IMR-90 (cell line): Measurements from ENCODE around the gene PPP1R13L. TPM values are rescaled to one million over a fixed set of nuclear protein-coding genes. Genes with fewer than 3 reads are reported as not detected.

Experiments used
- ATAC-seq: fragments of 200-7000 bp; cut with Tn5 transposase; 2 replicates; pipeline ENCODE4 v1.9.1; 2020; ENCODE audit warnings: low read depth, mild to moderate bottlenecking, moderate library complexity
- BruUV-seq: library from RNA; stranded (reverse); fragments of 400-500 nt; replicated peaks from 2 replicates; lab custom pipeline; 2021; lab: Mats Ljungman, UMichigan
- CTCF ChIA-PET: fragments of 300-600 bp; formaldehyde crosslinking; extraction: SDS; loops from one replicate; lab custom pipeline; 2021; ENCODE audit warnings: antibody characterized with exemption; lab: Yijun Ruan, JAX
- POLR2A ChIA-PET: fragments of 300-600 bp; sonication (Branson Sonifier 250); formaldehyde crosslinking; loops from one replicate; lab custom pipeline; 2022; ENCODE audit warnings: antibody characterized with exemption; ENCODE audit not compliant: unreplicated experiment; lab: Charles Lee
- DNase-seq: peaks from one replicate; pipeline ENCODE4 v3.0.0; 2013
- H2AFZ ChIP-seq: replicated peaks from 2 replicates; pipeline ENCODE3; 2013; ENCODE audit warnings: low read length, mild to moderate bottlenecking; ENCODE audit not compliant: poor library complexity
- H2AK5ac ChIP-seq: 2 replicates; pipeline ENCODE4 v1.6.1; 2013; ENCODE audit warnings: low read depth, low read length, inconsistent platforms
- H2AK9ac ChIP-seq: replicated peaks from 2 replicates; pipeline ENCODE3; 2013; ENCODE audit warnings: mild to moderate bottlenecking, low read depth, low read length, moderate library complexity; ENCODE audit not compliant: poor library complexity
- H2BK120ac ChIP-seq: 2 replicates; pipeline ENCODE4 v1.6.1; 2013; ENCODE audit warnings: low read depth, low read length, inconsistent platforms
- H2BK15ac ChIP-seq: 3 replicates; pipeline ENCODE4 v1.6.1; 2013; ENCODE audit warnings: low read depth, low read length, inconsistent platforms
- H2BK20ac ChIP-seq: 2 replicates; pipeline ENCODE4 v1.6.1; 2013; ENCODE audit warnings: low read depth, mild to moderate bottlenecking, inconsistent platforms, low read length, moderate library complexity
- H2BK5ac ChIP-seq: 2 replicates; pipeline ENCODE4 v1.6.1; 2013; ENCODE audit warnings: mild to moderate bottlenecking, low read depth, low read length, inconsistent platforms; ENCODE audit not compliant: poor library complexity, severe bottlenecking
- H3K14ac ChIP-seq: replicated peaks from 2 replicates; pipeline ENCODE4 v1.6.1; 2013; ENCODE audit warnings: low read depth, low read length, inconsistent platforms
- H3K18ac ChIP-seq: 2 replicates; pipeline ENCODE4 v1.6.1; 2013; ENCODE audit warnings: low read depth, low read length, control low read depth
- H3K23ac ChIP-seq: 2 replicates; pipeline ENCODE4 v1.6.1; 2013; ENCODE audit warnings: low read depth, low read length, inconsistent platforms
- H3K27ac ChIP-seq: 2 replicates; pipeline ENCODE4 v1.5.1; 2013; ENCODE audit warnings: mild to moderate bottlenecking, control low read depth, low read length; ENCODE audit not compliant: insufficient read depth
- H3K27me3 ChIP-seq: 2 replicates; pipeline ENCODE4 v1.6.1; 2013; ENCODE audit warnings: low read length; ENCODE audit not compliant: control insufficient read depth, insufficient read depth
- H3K36me3 ChIP-seq: 2 replicates; pipeline ENCODE4 v1.6.1; 2013; ENCODE audit warnings: low read length, mixed read lengths; ENCODE audit not compliant: control insufficient read depth, insufficient read depth
- H3K4ac ChIP-seq: 2 replicates; pipeline ENCODE4 v1.6.1; 2013; ENCODE audit warnings: low read depth, low read length, inconsistent platforms
- H3K4me1 ChIP-seq: 2 replicates; pipeline ENCODE4 v1.6.1; 2013; ENCODE audit warnings: low read length, mixed read lengths; ENCODE audit not compliant: control insufficient read depth, insufficient read depth
- H3K4me2 ChIP-seq: 2 replicates; pipeline ENCODE4 v1.6.1; 2013; ENCODE audit warnings: low read depth, mild to moderate bottlenecking, control low read depth, low read length, moderate library complexity
- H3K4me3 ChIP-seq: 2 replicates; pipeline ENCODE4 v1.5.1; 2013; ENCODE audit warnings: low read depth, mild to moderate bottlenecking, control low read depth, low read length, moderate library complexity; ENCODE audit not compliant: insufficient read depth
- H3K56ac ChIP-seq: 2 replicates; pipeline ENCODE4 v1.6.1; 2013; ENCODE audit warnings: low read length, inconsistent platforms; ENCODE audit not compliant: insufficient read depth; ENCODE audit errors: extremely low read depth
- H3K79me1 ChIP-seq, 2 experiments: 2 replicates each; pipeline ENCODE4 v1.6.1; 2013; ENCODE audit warnings: low read length in 2 of 2, inconsistent platforms in 1 of 2, low read depth in 1 of 2
- H3K9ac ChIP-seq: 2 replicates; pipeline ENCODE4 v1.6.1; 2013; ENCODE audit warnings: low read depth, low read length, control low read depth
- H3K9me1 ChIP-seq: 2 replicates; pipeline ENCODE4 v1.6.1; 2013; ENCODE audit warnings: low read length, inconsistent platforms; ENCODE audit not compliant: insufficient read depth
- H3K9me3 ChIP-seq: 2 replicates; pipeline ENCODE4 v1.6.1; 2013; ENCODE audit warnings: low read length; ENCODE audit not compliant: control insufficient read depth, insufficient read depth
- H4K20me1 ChIP-seq: 2 replicates; pipeline ENCODE4 v1.6.1; 2013; ENCODE audit warnings: low read length, inconsistent platforms; ENCODE audit not compliant: insufficient read depth
- H4K5ac ChIP-seq: 2 replicates; pipeline ENCODE4 v1.6.1; 2013; ENCODE audit warnings: mild to moderate bottlenecking, low read depth, low read length, control low read depth
- H4K8ac ChIP-seq, 2 experiments: 2 replicates each; pipeline ENCODE4 v1.6.1; 2013; ENCODE audit warnings: low read depth in 2 of 2, low read length in 2 of 2, control low read depth in 1 of 2, inconsistent platforms in 1 of 2
- H4K91ac ChIP-seq: 2 replicates; pipeline ENCODE4 v1.6.1; 2013; ENCODE audit warnings: low read depth, low read length, inconsistent platforms; ENCODE audit not compliant: insufficient read depth
- CEBPB ChIP-seq: IDR thresholded peaks from 2 replicates; pipeline ENCODE4 v1.6.1; 2012; ENCODE audit warnings: low read depth, low read length, improper control_type of control experiment
- CTCF ChIP-seq: conservative IDR thresholded peaks from 2 replicates; pipeline ENCODE4 v1.5.1; 2012; ENCODE audit warnings: mild to moderate bottlenecking, low read depth, low read length, improper control_type of control experiment
- ELK1 ChIP-seq: fragments of 150-350 bp; IDR thresholded peaks from 2 replicates; pipeline ENCODE4 v1.6.1; 2016; ENCODE audit warnings: low read depth, mild to moderate bottlenecking, low read length, moderate library complexity, borderline replicate concordance
- MAFK ChIP-seq: IDR thresholded peaks from 2 replicates; pipeline ENCODE4 v1.6.1; 2012; ENCODE audit warnings: low read depth, low read length, improper control_type of control experiment
- MXI1 ChIP-seq: IDR thresholded peaks from 2 replicates; pipeline ENCODE4 v1.6.1; 2012; ENCODE audit warnings: low read depth, mild to moderate bottlenecking, low read length, moderate library complexity, borderline replicate concordance
- NFE2L2 ChIP-seq: fragments of 150-350 bp; IDR thresholded peaks from 2 replicates; pipeline ENCODE4 v1.6.1; 2016; ENCODE audit warnings: low read depth, mild to moderate bottlenecking, low read length
- POLR2A ChIP-seq: IDR thresholded peaks from 2 replicates; pipeline ENCODE4 v1.6.1; 2012; ENCODE audit warnings: mild to moderate bottlenecking, low read depth, low read length
- RAD21 ChIP-seq: IDR thresholded peaks from 2 replicates; pipeline ENCODE4 v1.6.1; 2012; ENCODE audit warnings: low read length, improper control_type of control experiment
- RCOR1 ChIP-seq: IDR thresholded peaks from 2 replicates; pipeline ENCODE4 v1.6.1; 2012; ENCODE audit warnings: mild to moderate bottlenecking, low read length, improper control_type of control experiment; ENCODE audit not compliant: insufficient replicate concordance
- RFX5 ChIP-seq: IDR thresholded peaks from 2 replicates; pipeline ENCODE4 v1.8.0; 2012; ENCODE audit warnings: low read depth, mild to moderate bottlenecking, low read length, moderate library complexity
- SMC3 ChIP-seq: fragments of 150-350 bp; IDR thresholded peaks from 2 replicates; pipeline ENCODE4 v1.6.1; 2016; ENCODE audit warnings: low read depth, mild to moderate bottlenecking, antibody characterized with exemption, low read length, moderate library complexity
- USF2 ChIP-seq: fragments of 150-350 bp; IDR thresholded peaks from 2 replicates; pipeline ENCODE4 v1.6.1; 2017; ENCODE audit warnings: mild to moderate bottlenecking, antibody characterized with exemption, low read length, low read depth
- WGBS, 2 experiments: methylation state at CpG; one replicate each; pipeline versions ENCODE4 v1.1.5 to v1.1.7; 2013; ENCODE audit warnings: missing lambda C conversion rate in 2 of 2; ENCODE audit not compliant: insufficient read length in 1 of 2; ENCODE audit errors: extremely low coverage in 2 of 2; 5-methylcytosine and 5-hydroxymethylcytosine counted together
- dilution Hi-C: fragments of 300-500 bp; cut with HindIII; formaldehyde crosslinking; loops from one replicate; pipeline ENCODE4 v1.14.3; 2018; ENCODE audit warnings: low sequenced_read_pairs; ENCODE audit not compliant: unreplicated experiment
- in situ Hi-C: fragments of 300-500 bp; cut with MboI; formaldehyde crosslinking; loops from 3 replicates; pipeline ENCODE4 v1.14.3; 2019; ENCODE audit warnings: low sequenced_read_pairs, inconsistent platforms, mixed read lengths
- intact Hi-C: fragments of 100-400 bp; cut with micrococcal nuclease; formaldehyde crosslinking; loops from 2 replicates; pipeline ENCODE4 v1.10.0; 2022
- polyA plus RNA-seq, 3 experiments: library from polyadenylated mRNA; depleted of rRNA; stranded (reverse); fragments of >200 nt; gene quantifications; 2 replicates each; pipeline ENCODE4 v1.2.3, GENCODE V29; 2012; ENCODE audit warnings: low replicate concordance in 1 of 3
- total RNA-seq: library from RNA; depleted of rRNA; stranded (reverse); fragments of >200 nt; gene quantifications from 2 replicates; pipeline ENCODE4 v1.2.3, GENCODE V29; 2012

The PPP1R13L gene
- total and polyA plus RNA-seq, 2 of the 4 experiments (the other 2 are of a cell fraction): 3.0 to 13.3 TPM

- Histone ChIP-seq H3K4me1 (peaks cover 18% of the 10 kb centered on the region), H2AFZ (no peak overlapping the region), H3K27me3 (no peaks in the 10 kb centered on the region), H3K9me1 (no peaks in the 10 kb centered on the region; the same call in 1 of the 2 replicates), H4K5ac (no peak overlapping the region), H3K23ac (no peak overlapping the region), H2AK5ac (no peak overlapping the region), H3K4me2 (no peak overlapping the region), H3K4ac (no peak overlapping the region), H4K20me1 (no peaks in the 10 kb centered on the region), H2AK9ac (no peak overlapping the region), H3K9me3 (no peaks in the 10 kb centered on the region), H2BK120ac (no peak overlapping the region), H3K27ac (no peak overlapping the region), H3K79me1 (peaks cover 0 to 24% of the 10 kb centered on the region in 2 experiments; a peak in 2 of 4 replicates), H2BK15ac (no peak overlapping the region), H3K14ac (no peak overlapping the region), H4K91ac (no peak overlapping the region), H2BK20ac (no peak overlapping the region), H2BK5ac (no peak overlapping the region), H3K18ac (no peak overlapping the region), H3K36me3 (no peaks in the 10 kb centered on the region), H3K56ac (no peak overlapping the region), H3K4me3 (no peak overlapping the region), H3K9ac (no peak overlapping the region), H4K8ac (no peak overlapping the region)
- no TSS peak for BruUV-seq
- WGBS, 2 experiments: 95% methylated on average over 3 of the region's 4 CpGs; no CpG with 5 or more reads in 1 of the 2 experiments
- ChIA-PET CTCF (interaction anchor here (0.6 to 1.7 kb wide), 2 partner anchors 34 to 337 kb away, joined by 4 to 5 read pairs; partner anchors contain the start of gene DMPK), POLR2A (no interaction called here)
- intact Hi-C loops (no loop called here), in situ Hi-C loops (no loop called here), dilution Hi-C loops (no loop called here)
- DNase-seq: no peak
- no peak for ATAC-seq
- TF ChIP-seq SMC3 (no peak), RAD21 (no peak), RFX5 (no peak), NFE2L2 (no peak), CEBPB (no peak), MAFK (no peak), RCOR1 (no peak), USF2 (no peak), CTCF (no peak), ELK1 (no peak), POLR2A (no peak), MXI1 (no peak)
Observed at GRCh38 chr19:45445139-45445538, 40.3 kb upstream of the PPP1R13L start.
